Esophagus muscularis mucosa (tissue), 3 donors: ENCODE measurements around the gene FLACC1.

Experiments used
- CTCF ChIP-seq, 3 experiments: fragments of 200-600 bp in 2 of 3; fragments of 450-650 bp in 1 of 3; sonication (generic) in 2 of 3; IDR thresholded peaks; one replicate each; pipeline ENCODE4 v1.5.1; 2017 to 2019; ENCODE audit warnings: antibody characterized with exemption in 3 of 3, mild to moderate bottlenecking in 2 of 3, moderate library complexity in 1 of 3
- POLR2A ChIP-seq: fragments of 450-650 bp; IDR thresholded peaks from one replicate; pipeline ENCODE4 v1.6.1; 2017; ENCODE audit warnings: antibody characterized with exemption, moderate library complexity, mild to moderate bottlenecking, low read depth
- POLR2AphosphoS5 ChIP-seq, 2 donors: sonication (generic); formaldehyde crosslinking; IDR thresholded peaks; one replicate each; pipeline ENCODE4 v1.6.1; 2017; ENCODE audit warnings: antibody characterized with exemption in 2 of 2

DNA sequence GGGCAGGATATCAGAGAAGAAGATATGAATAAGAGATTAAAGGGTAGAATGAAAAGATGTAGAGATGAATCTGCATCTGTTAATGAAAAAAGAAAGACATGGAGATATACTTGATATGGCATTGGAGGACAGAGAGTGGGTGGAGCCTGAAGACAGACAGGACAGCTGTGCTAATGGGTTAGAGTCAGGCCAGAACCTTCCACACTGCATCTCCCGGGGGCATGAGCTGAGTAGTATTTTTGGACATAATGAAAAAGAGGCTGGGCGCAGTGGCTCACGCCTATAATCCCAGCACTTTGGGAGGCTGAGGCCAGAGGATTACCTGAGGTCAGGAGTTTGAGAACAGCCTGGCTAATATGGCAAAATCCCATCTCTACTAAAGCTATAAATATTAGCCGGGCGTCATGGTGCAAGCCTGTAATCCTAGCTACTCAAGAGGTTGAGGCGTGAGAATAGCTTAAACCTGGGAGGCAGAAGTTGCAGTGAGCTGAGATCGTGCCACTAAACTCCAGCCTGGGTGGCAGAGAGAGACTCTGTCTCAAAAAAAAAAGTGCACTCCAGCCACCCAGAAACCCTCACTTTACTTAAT lies 11.4 kb downstream of the FLACC1 start:
- no peak for TF ChIP-seq CTCF (IDR thresholded peaks at IDR 0.05)
- no peak for TF ChIP-seq POLR2A
- no peak for TF ChIP-seq POLR2AphosphoS5 (IDR thresholded peaks at IDR 0.05)
